OCI-LY1 (cell line): Measurements from ENCODE around the gene NUP210.

Source experiments
- H2AFZ ChIP-seq: fragments of 200-600 bp; sonication (generic), shearing (Covaris generic); 2 replicates; pipeline ENCODE4 v1.6.0; 2014; ENCODE audit warnings: antibody characterized with exemption, mild to moderate bottlenecking, low read length
- H3F3A ChIP-seq: fragments of 200-600 bp; sonication (generic), shearing (Covaris generic); 2 replicates; pipeline ENCODE4 v1.6.0; 2014; ENCODE audit warnings: mild to moderate bottlenecking, antibody characterized with exemption, low read length, moderate library complexity; ENCODE audit not compliant: insufficient read depth
- H3K27ac ChIP-seq: fragments of 200-600 bp; sonication (generic); 2 replicates; pipeline ENCODE4 v1.5.1; 2014; ENCODE audit warnings: low read length, mixed run types, mild to moderate bottlenecking, low read depth; ENCODE audit not compliant: poor library complexity, severe bottlenecking
- H3K27me3 ChIP-seq: fragments of 200-600 bp; sonication (generic); 2 replicates; pipeline ENCODE4 v1.6.0; 2014; ENCODE audit warnings: antibody characterized with exemption, mild to moderate bottlenecking, low read length, moderate library complexity; ENCODE audit not compliant: insufficient read depth
- H3K36me3 ChIP-seq: fragments of 200-600 bp; sonication (generic); 2 replicates; pipeline ENCODE4 v1.6.1; 2014; ENCODE audit warnings: mild to moderate bottlenecking, antibody characterized with exemption, low read length, moderate library complexity, mixed read lengths; ENCODE audit not compliant: insufficient read depth
- H3K4me1 ChIP-seq: fragments of 200-600 bp; sonication (generic); 2 replicates; pipeline ENCODE4 v1.5.1; 2014; ENCODE audit warnings: mild to moderate bottlenecking, low read length, moderate library complexity; ENCODE audit not compliant: insufficient read depth, severe bottlenecking
- H3K4me2 ChIP-seq: fragments of 200-600 bp; sonication (generic), shearing (Covaris generic); 2 replicates; pipeline ENCODE4 v1.6.1; 2014; ENCODE audit warnings: low read length
- H3K4me3 ChIP-seq: fragments of 200-600 bp; sonication (generic); 2 replicates; pipeline ENCODE4 v1.5.1; 2014; ENCODE audit warnings: low read length, low read depth, mild to moderate bottlenecking, mixed read lengths; ENCODE audit not compliant: poor library complexity, severe bottlenecking
- H3K79me2 ChIP-seq: fragments of 200-600 bp; shearing (Covaris generic); 2 replicates; pipeline ENCODE4 v1.6.1; 2016; ENCODE audit warnings: mixed run types, low read length, mixed read lengths; ENCODE audit not compliant: insufficient read depth
- H3K9ac ChIP-seq: fragments of 200-600 bp; sonication (generic), shearing (Covaris generic); 2 replicates; pipeline ENCODE4 v1.6.1; 2014; ENCODE audit warnings: mild to moderate bottlenecking, low read length, mixed read lengths
- H3K9me2 ChIP-seq: fragments of 200-600 bp; sonication (generic), shearing (Covaris generic); 2 replicates; pipeline ENCODE4 v1.6.1; 2014; ENCODE audit warnings: low read depth, mild to moderate bottlenecking, low read length, mixed read lengths
- H3K9me3 ChIP-seq: fragments of 200-600 bp; shearing (Covaris generic); 2 replicates; pipeline ENCODE4 v1.6.1; 2014; ENCODE audit warnings: low read length, mixed read lengths
- H4K20me1 ChIP-seq: fragments of 200-600 bp; sonication (generic), shearing (Covaris generic); 2 replicates; pipeline ENCODE4 v1.6.0; 2016; ENCODE audit warnings: mild to moderate bottlenecking, low read length; ENCODE audit not compliant: insufficient read depth
- CTCF ChIP-seq: fragments of 200-600 bp; sonication (generic), shearing (Covaris generic); IDR thresholded peaks from 2 replicates; pipeline ENCODE4 v1.5.1; 2017; ENCODE audit warnings: mild to moderate bottlenecking, antibody characterized with exemption, low read length, moderate library complexity, mixed read lengths
- EZH2 ChIP-seq: fragments of 200-600 bp; sonication (generic), shearing (Covaris generic); IDR thresholded peaks from 2 replicates; pipeline ENCODE4 v1.8.0; 2017; ENCODE audit warnings: borderline replicate concordance, mixed run types, mild to moderate bottlenecking, antibody characterized with exemption, low read length, moderate library complexity, mixed read lengths

Gene NUP210

DNA sequence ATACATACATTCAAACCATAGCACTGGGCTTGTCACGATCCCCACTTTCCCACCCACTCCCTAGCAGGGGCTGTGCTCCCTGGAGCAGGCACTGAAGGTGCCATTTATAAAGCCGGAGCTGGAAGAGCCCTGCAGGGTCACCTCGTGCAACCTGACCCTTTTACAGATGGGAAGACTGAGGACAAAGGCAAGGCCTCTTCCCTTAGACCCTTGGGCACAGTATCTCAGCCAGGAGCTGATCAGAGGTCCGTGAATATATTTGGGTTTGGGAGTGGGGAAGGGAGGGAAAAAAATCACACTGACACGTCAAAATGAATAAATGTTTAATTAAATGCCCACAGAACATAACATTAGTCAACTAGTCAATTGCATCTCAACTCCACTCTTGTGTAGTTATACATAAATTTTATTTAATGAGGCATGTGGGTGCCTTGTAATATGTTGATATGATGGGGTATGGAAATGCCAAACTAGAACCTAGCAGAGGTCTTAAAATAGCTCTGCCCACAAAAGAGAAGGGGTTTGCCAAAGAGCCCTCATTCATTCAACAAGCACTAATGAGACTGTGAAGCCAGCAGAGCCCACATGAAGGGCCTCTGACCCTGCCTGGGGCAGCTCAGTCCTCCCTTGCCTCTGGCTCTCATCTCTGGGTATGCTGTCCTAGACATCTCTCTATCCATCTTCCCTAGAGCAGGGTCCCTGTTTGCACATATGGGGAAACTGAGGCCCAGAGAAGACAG lies 119.4 kb downstream of the NUP210 start:
- Histone ChIP-seq H3K4me1 (no peaks in the 10 kb centered on the region), H3K27me3 (no peaks in the 10 kb centered on the region), H3K4me3 (no peak overlapping the region), H3F3A (no peaks in the 10 kb centered on the region), H3K36me3 (no peaks in the 10 kb centered on the region), H3K9me2 (no peaks in the 10 kb centered on the region), H3K4me2 (no peak overlapping the region), H4K20me1 (no peaks in the 10 kb centered on the region), H2AFZ (no peak overlapping the region), H3K27ac (no peak overlapping the region), H3K79me2 (no peaks in the 10 kb centered on the region), H3K9ac (no peak overlapping the region), H3K9me3 (no peaks in the 10 kb centered on the region)
- TF ChIP-seq EZH2 (no peak), CTCF (no peak)

- Histone ChIP-seq H3K36me3 (no peaks in the 10 kb centered on the region), H3K9ac (no peak overlapping the region), H2AFZ (no peak overlapping the region), H3K4me1 (no peaks in the 10 kb centered on the region), H4K20me1 (no peaks in the 10 kb centered on the region), H3K27ac (no peak overlapping the region), H3K9me2 (no peaks in the 10 kb centered on the region), H3K9me3 (no peaks in the 10 kb centered on the region), H3K4me3 (no peak overlapping the region), H3K79me2 (no peaks in the 10 kb centered on the region), H3F3A (no peaks in the 10 kb centered on the region), H3K4me2 (no peak overlapping the region), H3K27me3 (no peaks in the 10 kb centered on the region)
- TF ChIP-seq EZH2 (no peak), CTCF (no peak)
Observed at GRCh38 chr3:13299531-13300155, 120.5 kb downstream of the NUP210 start.

- H3K9me2 ChIP-seq, result no peaks in the 10 kb centered on the region
- no peak overlapping the region for H3K9ac ChIP-seq
- no peaks in the 10 kb centered on the region for H3K79me2 ChIP-seq
- TF ChIP-seq EZH2, result no peak
- no peak for TF ChIP-seq CTCF
- H2AFZ ChIP-seq, result no peak overlapping the region
- no peaks in the 10 kb centered on the region for H3K4me1 ChIP-seq
- H3K4me3 ChIP-seq, result no peak overlapping the region
- H3K9me3 ChIP-seq, result no peaks in the 10 kb centered on the region
- no peaks in the 10 kb centered on the region for H4K20me1 ChIP-seq
- no peaks in the 10 kb centered on the region for H3F3A ChIP-seq
- no peaks in the 10 kb centered on the region for H3K36me3 ChIP-seq
- no peaks in the 10 kb centered on the region for H3K27me3 ChIP-seq
- no peak overlapping the region for H3K4me2 ChIP-seq
- no peak overlapping the region for H3K27ac ChIP-seq
Observed at GRCh38 chr3:13296662-13297061, 123.5 kb downstream of the NUP210 start.
